HG02759 (cell line): ENCODE results near the gene SLFN12.
"Not testable (repeated sequence)": the region's sequence is repeated elsewhere in the genome, so short reads cannot be mapped to it uniquely, and the experiment has no call there.

Experiments used
- ATAC-seq: cut with Tn5 transposase; IDR thresholded peaks from one replicate; pipeline ENCODE4 v1.9.1; 2021; ENCODE audit warnings: mild to moderate bottlenecking, moderate library complexity; ENCODE audit not compliant: unreplicated experiment

Gene SLFN12

DNA sequence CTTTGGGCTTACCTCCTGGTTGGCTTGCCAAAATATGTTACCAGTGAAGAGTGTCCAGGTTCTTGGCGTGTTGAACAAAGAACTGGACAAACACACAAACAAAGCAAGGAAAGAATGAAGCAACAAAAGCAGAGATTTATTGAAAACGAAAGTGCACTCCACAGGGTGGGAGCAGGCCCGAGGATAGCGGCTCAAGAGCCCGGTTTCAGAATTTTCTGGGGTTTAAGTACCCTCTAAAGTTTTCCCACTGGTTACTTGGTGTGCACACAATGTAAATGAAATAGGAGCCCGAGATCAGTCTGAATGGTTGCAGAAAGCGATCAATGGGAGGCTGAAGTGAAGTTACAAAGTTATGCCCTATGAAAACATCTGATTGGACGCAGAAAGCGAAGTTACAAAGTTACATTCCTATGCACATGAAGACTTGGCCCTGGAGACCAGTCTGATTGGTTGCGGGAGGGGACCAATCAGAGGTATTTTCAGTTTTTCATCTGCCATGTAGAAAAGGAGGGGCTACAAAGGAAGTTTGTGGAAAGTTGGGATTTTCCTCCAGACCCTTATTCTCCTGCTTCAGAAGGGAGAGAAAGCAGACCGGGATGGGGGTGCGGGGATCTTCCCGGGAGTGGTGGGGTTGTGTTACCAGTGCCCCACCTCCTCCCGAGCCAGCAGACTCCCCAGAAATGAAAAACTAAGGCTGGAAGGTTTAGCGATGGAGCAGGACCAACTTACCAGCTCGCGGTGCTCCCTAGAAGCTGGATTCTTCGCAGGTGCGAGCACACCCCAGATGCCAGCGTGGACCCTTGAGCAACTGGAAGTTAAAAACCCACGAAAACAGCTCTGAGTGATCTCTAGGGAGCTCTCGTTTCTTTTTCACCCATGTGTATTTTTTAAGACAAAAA lies at the start of gene SLFN12:
TSS of gene SLFN12 (minus strand) at position 325 of the 899 bp plus-strand sequence. CDS start 9,472 bp downstream, outside the sequence.
- peak; percentile 82 for ATAC-seq

DNA sequence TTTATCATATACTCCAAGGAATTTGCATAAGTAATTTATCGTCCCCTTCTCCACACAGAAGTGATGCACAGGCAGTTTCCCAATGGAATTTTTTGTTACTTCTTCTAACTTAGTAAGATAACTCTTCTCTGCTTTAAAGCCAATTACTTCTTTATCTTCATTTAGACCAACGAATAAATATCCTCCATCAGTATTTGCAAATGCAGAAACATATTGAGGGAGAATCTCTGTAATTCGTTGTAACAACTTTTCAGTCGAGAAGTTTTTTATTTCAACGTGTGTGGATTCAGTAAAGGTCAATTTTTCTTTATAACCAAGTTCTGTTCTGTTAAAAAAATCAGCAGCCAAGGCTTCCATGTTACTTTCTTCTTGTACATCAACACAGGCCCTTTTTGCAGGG lies 47.0 kb upstream of the SLFN12 start:
- no peak for ATAC-seq

DNA sequence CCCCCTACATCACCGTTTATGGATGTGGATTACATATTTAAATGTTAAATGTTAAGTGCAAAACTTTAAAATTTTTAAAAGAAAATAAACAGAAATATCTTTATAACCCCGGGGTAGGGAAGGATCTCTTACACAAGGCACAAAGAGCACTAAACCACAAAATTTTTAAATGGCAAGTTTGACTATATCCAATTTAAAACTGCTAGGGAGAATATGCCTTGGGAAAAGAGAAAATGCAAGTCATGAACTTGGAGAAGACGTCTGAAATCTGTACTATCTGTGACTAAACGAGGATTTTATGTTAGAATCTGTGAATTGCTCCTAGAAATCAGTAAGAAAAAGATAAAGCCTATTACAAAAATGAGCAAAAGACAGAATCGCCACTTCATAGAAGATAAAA lies 44.9 kb upstream of the SLFN12 start:
- no peak for ATAC-seq

DNA sequence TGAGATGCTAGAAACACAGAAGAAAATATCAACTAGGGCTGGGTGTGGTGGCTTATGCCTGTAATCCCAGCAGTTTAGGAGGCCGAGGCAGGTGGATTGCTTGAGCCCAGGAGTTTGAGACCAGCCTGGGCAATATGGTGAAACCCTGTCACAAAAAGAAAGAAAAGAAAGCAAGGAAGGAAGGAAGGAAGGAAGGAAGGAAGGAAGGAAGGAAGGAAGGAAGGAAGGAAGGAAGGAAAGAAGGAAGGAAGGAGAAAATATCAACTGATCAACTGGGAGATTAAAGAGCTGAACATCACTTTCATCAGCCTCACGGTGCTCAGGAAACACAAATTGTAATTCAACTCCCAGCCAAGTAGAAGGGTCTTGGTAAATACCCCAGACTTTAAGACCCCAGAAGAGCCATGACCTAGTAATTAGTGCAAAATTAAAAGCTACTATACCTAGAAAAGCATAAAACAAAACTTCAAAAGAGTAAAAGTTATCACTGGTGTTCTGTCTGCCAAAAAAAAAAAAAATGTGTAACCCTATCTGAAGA lies 44.1 kb upstream of the SLFN12 start:
- no peak for ATAC-seq

DNA sequence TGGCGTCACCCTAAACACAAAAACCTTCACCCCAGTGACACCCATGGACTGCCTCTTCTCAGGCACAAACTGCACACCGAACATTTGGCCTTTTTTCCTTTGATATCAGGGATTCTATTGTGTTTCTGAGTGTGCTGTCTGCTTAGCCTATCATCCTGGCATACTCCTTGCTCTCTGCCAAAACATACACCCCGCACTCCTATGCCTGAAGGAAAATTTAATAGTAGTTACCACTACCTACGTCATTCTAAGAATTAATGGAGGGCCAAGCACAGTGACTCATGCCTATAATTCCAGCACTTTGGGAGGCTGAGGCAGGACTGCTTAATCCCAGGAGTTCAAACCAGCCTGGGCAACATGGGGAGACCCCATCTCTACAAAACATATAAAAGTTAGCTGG lies 36.2 kb upstream of the SLFN12 start:
- ATAC-seq: no peak

DNA sequence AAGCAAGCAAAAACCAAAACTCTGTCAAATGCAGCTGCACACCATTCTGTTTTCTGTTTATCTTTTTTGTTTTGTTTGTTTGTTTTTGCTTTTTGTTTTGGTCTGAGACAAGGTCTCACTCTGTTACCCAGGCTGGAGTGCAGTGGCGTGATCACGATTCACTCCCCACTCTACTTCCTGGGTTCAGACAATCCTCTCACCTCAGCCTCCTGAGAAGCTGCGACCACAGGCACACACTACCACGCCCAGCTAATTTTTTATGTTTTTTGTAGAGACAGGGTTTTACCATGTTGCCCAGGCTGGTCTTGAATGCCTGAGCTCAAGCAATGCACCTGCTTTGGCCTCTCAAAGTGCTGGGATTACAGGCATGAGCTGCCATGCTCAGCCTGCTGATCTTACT lies 35.5 kb upstream of the SLFN12 start:
- ATAC-seq: no peak

DNA sequence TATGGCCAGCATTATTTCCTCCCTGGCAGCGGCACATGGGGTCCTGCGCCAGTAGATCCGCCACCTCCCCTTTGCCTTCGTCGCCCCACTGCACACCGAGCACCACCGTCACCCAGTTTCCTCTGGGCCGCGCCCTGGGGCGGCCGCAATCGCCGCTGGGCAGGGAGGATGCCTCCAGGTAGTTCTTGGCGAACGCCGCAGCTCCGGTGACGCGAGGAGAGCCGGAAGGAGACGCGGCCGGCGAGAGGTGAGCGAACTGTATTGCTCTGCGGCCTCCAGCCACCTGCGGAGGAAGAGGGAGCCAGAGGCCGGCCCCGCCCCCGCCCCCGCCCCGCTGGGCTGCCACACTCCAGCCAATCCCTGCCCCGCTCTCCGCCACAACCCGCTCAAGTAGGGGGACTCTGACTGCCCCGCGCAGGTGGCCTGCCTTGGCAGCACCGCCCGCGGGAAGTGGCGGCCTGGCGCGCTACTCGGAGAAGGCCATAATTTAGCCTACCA lies 28.1 kb upstream of the SLFN12 start:
- peak; percentile 92 for ATAC-seq

DNA sequence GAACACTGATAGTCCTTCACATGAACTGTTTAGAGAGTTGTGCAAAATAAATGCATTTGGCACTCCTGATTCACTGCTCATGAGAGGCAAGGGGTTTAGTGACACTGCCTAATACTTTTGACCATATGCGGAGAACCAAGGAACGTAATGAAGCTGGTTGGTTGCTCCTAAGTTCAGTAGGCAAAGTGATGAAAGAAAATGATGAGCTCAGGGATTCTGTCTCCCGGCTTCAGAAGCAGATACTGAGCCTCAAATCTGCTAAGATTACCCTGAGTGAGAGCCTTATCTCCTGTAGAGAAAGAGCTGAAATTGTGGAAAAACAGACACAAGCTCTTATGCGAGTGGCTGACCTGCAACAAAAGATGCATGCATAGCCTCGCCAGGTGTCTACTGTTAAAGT lies 21.7 kb upstream of the SLFN12 start:
- ATAC-seq: not testable (repeated sequence)

DNA sequence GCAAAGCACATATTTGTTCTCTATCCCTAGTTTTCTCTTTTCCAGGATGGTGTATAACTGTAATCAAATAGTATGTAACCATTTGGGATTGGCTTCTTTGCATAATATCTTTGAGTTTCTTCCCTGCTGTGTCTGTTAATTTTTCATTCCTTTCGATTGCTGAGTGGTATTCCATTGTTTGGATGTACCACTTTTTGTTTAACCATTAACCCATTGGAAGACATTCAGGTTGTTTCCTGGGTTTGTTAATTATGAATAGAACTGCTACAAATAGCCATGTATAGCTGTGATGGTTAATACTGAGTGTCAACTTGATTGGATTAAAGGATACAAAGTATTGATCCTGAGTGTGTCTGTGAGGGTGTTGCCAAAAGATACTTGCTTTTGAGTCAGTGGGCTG lies 20.9 kb upstream of the SLFN12 start:
- no peak for ATAC-seq

DNA sequence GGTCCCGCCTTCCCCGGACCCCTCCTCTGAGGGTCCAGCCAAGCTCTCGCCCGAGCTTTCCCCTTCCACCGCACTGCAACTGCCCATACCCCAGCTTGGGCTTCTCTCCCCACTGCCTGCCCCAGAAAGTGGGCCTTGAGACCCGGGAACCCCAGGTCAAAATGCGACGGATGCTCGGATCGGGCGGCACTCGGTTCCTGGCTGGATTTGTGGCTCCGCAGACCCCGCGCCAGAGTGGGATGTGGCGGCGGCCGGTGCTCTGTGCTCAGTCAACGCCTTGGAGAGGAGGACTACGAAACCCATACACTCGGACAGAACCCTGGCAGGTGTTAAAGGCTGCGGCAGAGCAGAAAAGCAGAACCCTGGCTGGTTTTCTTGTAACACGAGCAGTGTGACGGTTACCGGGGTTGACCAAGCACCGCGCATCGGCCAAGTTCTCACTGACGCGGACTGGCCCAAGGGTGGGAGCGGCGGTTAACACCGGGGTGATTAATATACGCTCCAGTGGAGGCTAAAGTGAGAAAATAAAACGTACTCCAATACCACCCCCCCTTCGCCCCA lies 17.2 kb upstream of the SLFN12 start:
- ATAC-seq: no peak

DNA sequence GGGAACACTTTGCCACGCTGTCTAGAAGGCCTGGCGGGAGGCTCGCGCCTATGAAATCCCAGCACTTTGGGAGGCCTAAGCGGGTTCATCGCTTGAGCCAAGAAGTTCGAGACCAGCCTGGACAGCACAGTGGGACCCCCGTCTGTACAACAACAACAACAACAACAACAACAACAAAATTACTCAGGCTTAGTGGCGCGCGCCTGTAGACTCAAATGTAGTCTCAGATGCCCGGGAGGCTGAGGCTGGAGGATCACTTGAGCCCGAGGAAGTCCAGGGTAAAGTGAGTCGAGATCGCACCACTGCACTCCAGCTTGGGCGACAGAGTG lies 16.6 kb upstream of the SLFN12 start:
- no peak for ATAC-seq

DNA sequence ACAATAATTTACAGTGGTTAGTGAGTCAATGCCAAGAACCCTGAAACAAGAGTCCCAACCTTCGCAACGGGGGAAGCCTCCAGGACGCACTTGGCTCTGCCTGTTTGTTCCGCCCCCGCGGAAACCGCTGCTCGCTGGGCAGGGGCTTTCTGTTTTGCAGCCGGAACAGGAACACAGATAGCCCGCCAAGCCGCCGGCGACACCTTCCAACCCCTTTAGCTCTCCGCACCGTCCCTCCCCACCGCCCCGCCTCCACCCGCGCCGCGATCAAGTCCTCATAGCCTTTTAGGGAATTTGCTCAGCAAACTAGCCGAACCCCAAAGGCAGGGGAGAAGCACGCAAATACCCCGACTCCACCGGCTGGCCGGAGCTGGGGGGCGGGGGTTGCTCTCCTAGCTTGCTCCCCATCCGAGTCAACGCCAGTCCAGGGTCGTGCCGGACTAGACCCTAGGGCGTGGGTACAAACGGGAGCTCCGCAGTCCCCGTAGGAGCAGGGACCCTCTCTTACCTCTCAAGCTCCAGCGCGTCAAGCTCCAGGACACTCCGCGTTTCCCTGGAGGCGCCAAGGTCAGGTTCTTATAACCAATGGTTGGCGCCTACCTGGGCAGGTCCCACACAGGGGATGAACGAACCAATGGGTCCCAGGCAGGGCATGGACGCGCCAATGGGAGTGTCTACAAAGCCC lies 16.1 kb upstream of the SLFN12 start, which contains the start of gene SLFN13:
TSS of gene SLFN13 (minus strand) at position 553 of the 685 bp plus-strand sequence. CDS start 3,086 bp downstream, outside the sequence.
- ATAC-seq: peak; percentile 72

DNA sequence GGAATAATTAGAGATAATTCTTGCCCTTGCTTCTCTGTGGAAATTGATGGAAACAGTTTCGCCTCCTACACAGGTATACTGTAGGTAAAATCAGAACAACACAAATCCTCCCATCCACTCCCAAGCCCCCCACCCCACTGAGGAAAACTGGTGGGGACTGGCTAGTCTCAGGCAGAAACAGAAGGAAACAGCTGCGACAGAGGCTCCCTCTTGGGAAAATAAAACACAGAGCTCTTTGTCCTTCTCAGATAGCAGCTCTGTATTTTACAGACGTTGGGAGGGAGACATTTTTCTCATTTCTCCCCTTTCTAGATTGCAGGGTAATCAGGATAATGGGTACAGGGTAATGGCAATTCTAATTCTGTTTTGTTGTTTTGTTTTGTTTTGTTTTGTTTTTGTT lies 15.2 kb upstream of the SLFN12 start:
- no peak for ATAC-seq

DNA sequence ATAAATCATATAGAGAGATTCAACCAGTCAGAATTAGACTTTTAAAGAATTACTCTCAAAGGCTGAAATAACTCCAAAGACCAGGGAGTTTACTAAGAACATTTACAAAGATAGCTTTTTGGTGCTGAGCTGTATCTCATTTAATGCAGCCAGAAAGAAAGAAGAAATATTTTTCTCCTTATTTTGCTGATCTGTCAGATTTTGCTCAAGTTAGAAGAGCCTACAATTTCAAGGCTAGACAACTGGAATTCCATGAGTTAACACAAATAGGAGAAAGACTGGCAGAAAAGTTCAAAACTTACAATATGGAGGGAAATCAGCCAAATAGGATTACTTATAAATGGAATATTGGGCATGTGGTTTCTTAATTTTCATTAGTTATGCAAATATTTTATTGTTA lies 6.1 kb upstream of the SLFN12 start:
- no peak for ATAC-seq

DNA sequence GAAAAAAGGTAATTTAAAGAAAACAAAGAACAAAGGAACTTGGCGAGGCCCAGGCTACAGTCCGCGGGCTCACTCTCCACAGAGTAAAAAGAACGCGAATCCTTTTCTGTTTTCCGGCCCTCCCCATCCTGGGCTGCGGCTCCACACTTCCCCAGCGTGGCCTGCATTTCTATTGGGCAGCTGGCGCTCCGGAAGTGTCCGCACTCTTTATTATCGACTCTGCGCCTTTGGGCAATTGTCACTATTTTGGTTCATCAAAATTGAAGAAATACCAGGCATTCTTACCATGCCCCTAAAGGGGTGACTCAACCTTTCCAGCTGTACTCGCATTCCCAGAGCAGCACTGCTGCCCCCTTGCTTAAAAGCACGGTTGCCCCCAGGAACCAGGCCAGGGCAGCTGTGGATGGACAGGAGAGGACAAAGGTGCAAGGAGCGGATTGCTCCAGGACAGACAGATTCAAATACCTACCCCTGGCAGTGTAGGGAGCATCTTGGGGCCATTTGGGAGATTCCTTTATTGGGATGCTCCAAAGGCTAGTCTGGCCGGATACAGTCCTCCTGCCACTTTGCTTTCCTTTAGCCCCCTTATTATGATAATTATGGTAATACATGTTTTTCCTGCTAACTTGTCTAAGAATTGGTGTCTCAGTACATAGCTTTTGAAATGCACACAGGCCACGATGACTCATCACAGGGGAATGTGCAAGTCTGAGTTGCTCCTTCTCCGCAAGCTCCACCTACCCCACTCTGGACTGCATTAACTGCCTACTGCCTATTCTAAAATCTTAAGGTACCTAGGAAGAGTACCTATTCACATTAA lies 985 bp upstream of the SLFN12 start:
- ATAC-seq: peak; percentile 48

DNA sequence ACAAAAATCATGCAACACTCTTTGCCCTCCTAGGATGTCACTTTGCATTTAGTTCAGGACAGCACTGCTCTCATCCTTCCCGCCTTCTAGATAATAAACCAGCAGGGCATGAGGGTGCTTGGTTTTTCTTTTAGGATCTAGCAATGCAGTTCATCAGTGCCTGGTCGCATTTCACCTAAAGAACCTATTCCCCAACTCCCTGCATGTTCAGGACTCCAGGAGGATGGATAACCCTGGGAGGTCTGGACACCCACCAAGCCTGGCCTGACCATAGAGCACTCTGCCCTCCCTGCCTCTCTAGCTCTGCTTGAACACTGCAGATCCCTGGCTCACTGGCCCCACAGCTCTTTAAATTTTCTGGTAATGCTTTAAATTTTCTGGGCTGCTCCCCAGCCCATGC lies 2.6 kb downstream of the SLFN12 start:
- no peak for ATAC-seq

DNA sequence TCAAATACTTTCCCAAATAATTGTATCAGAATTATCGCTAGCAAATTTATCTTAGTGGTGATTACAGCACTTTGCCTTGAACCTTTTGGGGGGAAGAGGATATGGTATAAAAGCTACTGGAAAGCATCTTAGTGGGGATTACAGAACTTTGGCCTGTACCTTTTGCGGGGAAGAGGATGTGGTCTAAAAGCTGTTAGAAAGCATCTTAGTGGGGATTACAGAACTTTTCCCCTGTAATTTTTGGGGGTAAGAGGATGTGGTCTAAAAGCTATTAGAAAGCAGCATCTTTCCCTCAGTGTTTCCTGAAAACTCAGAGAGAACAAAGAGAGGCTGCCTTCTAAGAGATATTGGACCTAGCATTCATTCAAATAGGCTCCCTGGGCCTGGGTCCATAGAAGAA lies 4.1 kb downstream of the SLFN12 start:
- ATAC-seq: no peak

DNA sequence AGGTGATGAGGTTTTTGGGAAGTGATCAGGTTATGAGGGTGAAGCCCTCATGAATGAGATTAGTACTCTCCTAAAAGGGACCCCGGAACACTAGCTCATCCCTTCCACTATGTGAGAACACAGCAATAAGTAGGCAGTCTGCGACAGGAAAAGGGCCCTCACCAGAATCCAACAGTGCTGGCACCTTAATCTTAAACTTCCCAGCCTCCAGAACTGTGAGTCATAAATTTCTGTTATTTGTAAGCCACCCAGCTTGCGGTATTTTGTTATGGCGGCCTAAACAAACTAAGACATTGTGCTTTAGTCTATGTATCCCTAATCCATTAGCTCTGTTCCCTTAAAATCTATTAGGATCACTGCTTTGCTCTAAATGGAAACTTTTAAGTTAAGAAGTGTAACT lies 8.5 kb downstream of the SLFN12 start:
- ATAC-seq: no peak

DNA sequence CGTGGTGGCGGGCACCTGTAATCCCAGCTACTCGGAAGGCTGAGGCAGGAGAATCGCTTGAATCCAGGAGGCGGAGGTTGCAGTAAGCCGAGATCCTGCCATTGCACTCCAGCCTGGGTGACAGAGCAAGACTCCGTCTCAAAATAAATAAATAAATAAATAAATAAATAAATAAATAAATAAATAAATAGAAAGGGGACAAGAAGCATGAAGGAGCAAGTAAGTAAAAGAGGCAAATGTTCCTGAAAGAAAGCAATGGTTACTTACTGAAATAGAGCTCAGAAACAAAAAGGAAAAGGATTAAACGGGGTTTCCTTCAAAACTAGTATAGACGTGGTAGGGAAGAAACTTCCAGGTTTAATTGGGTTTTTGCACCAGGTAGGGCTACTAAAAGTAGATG lies 11.2 kb downstream of the SLFN12 start:
- not testable (repeated sequence) for ATAC-seq

DNA sequence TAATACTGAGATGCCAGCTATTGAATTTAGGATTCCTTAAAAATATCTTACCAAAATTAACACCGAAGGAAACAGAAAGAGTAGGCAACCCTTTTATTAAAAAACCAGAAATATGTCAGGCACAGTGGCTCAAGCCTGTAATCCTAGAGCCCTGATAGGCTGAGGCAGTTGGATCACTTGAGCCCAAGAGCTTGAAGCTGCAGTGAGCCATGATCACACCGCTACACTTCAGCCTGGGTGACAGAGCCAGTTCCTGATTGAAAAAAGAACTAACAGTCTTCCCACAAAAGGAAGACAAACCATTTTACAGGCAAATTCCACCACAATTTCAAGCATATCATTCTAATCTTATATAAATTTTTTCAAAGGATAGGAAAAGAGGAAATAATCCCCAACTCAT lies 15.6 kb downstream of the SLFN12 start:
- ATAC-seq: no peak

DNA sequence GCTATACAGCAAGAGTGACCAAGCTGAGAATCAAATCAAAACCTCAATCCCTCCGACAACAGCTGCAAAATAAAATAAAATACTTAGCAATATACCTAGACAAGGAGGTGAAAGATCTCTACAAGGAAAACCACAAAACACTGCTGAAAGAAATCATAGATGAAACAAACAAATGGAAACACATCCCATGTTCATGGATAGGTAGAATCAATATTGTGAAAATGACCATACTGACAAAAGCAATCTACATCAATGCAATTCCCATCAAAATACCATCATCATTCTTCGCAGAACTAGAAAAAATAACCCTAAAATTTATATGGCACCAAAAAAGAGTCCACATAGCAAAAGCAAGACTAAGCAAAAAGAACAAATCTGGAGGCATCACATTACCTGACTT lies 17.6 kb downstream of the SLFN12 start:
- ATAC-seq: not testable (repeated sequence)
